Measurements from ENCODE around the gene IFT81.
"Not testable (repeated sequence)": the region's sequence is repeated elsewhere in the genome, so short reads cannot be mapped to it uniquely, and the experiment has no call there.

The IFT81 gene

DNA sequence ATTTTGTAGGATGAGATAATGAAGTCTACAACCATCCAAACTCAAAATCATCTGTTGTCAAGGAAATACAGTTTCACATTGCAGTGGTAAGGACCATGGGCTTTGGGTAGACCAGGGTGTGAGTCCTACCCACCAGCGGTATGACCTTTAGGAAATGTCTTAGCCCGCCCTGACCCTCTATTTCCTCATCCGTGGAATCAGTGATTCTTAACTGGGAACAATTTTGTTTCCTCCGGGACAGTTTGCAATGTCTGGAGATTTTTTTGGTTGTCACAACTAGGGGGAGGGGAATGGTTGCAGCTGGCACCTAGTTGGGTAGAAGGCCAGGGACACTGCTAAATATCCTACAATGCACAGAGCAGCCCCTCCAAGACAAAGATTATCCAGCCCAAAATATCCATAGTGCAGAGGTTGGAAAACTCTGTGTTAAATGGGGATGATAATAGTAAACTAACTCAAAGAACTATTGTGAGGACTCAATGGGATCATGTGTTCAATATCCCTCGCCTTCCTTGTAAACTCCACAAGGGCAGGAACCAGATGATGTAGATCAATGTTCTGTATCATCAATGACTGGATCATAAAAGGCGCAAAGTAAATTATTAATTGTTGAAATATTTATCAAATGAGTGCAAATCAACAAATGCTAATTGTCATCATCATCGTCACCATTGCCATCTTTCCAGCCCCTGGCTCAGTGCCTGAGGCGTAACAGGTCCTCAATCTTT, 15.7 kb upstream of the IFT81 start:
- no peak for DNase-seq

DNA sequence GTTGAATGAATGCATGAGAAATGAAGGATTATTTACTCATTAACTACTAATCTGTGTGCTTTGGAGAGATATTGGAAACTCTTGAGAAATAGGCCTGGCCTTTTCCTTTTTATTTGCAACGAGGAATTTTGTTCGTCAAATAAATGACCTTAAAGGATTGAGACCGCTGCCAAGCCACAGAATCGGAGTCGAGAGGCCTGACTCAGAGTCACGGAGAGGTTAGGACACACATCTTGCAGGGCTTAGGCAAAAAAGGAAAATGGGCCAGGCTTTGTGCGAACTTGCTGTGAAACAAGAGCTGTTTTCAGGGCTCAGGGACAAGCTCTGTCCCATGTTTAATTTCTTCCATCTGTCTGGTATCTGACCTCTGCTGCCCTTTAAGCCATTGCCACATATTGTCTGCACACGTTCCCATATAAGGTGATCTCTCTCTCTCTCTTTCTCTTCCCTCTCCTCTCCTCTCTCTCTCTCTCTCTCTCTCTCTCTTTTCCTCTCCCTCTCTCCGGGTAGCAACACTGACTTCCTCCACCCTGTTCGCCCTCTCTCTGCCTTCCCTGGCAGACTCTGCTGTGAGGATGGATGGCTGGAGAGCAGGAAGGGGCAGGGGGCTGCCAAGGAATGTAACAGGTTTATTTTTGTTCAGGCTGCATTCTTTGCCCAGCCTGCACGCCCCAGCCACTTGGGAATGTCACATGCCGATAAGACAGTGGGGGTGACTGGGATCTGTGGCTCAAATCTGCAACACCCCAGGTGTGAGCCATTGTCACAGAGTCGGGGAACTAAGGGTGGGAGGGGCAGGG, 14.9 kb upstream of the IFT81 start:
- DNase-seq: no peak

DNA sequence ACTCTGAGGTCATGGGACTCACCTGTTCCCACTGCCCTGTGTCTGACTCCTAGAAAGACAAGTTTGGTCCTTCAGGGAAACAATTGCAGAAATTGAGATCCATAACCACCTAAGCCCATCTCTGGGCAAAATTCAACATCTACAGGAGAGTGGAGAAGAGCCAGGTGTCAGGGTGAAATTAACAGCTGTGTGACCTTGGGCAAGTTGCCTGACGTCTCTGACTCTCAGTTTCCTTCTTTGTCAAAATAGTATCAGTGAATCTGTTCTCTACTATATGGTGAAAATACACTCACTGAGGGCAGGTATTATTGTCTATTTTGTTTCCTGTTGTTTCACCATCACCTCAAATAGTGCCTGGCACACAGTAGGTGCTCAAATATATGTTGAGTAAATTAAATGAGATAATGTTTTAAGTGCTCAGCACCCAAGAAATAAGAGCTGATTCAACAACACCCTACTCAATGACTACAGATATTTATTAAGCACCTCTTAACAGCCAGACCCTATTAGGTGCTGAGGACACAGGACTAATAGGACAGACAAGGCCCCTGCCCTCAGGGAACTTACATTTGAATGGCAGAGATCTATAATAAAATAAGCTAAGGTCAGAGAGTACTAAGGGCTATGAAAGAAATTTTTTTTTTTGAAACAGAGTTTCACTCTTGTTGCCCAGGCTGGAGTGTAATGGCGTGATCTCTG, 14.2 kb upstream of the IFT81 start:
- DNase-seq: no peak

DNA sequence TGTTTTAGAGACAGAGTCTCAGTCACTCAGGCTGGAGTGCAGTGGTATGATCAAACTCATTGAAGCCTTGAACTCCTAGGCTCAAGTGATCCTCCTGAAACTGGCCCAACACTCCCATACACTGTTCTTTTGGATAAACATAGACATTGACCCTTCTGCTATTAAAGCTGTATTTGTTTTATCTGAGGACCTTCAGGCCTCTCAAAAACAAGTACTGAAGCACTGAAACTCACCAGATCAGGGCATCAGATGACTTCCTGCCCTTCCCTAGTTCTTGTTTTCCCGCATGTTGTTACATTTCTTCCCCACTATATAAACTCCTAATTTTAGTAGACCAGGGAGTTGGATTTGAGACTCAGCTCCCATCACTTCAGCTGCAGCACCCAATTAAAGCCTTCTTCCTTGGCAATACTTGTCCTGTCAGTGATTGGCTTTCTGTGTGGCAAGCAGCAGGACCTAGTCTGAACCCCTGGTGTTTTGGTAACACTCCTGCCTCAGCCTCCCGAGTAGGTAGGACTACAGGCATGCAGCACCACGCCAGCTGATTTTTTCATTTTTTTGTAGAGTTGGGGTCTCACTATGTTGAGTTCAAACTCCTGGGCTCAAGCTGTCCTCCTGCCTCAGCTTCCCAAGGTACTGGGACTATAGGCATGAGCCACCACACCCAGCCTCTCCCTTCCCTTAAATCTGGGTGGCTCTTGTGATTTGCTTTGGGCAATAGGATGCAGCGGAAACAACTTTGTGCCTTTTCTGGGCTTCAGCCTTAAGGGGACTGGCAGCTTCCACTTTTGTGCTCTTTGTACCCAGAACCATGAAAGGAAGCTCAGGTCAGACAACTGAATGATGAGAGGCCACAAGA, 12.5 kb upstream of the IFT81 start:
- DNase-seq: no peak

DNA sequence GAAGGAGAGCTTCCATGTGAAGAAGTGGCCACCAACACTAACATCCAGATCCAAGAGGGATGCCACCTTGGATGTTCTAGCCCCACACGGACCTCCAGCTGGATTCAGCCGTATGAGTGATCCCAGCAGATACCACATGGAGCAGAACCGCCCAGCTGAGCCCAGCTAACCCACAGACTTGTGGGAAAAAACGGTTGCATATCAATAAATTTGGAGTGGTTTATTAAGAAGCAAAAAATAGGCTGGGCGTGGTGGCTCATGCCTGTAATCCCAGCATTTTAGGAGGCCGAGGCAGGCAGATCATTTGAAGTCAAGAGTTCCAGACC, 11.9 kb upstream of the IFT81 start:
- DNase-seq: no peak

DNA sequence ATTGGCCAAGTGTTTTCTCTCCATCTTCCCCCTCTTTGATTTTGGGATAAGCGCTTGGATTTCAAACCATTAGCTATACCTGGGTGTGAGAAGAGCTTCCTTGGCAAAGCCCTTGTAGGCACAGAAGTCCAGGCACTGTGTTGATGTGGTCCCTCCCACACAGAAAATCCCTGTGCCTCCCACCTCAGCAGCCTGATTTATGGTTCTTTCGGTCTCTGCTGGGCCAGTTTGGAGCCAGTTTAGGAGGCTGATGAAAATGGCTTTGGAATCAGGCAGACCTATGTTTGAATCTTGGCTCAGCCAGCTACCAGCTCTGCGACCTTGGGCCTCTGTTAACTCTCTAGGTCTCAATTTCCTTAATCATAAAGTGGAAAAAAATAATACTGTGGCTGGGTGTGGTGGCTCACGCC, 9.6 kb upstream of the IFT81 start:
- no peak for DNase-seq

DNA sequence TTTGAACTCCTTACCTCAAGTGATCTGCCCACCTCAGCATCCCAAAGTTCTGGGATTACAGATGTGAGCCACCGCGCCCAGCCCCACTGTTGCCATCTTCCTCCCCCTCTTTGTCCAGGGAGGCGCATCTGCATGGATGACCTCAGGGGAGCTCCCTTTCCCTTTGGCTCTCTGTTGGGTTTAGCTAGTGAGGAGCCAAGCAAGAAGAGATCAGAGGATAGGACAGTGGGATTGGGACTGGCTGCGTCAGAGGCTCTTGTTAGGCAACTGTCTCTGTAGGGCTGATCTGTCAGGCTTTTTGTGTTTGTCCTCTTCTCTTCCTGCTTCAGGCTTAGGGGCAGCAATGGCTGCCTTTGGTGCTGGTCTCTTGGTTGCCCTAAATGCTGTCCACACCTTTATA, 8.5 kb upstream of the IFT81 start:
- no peak for DNase-seq

DNA sequence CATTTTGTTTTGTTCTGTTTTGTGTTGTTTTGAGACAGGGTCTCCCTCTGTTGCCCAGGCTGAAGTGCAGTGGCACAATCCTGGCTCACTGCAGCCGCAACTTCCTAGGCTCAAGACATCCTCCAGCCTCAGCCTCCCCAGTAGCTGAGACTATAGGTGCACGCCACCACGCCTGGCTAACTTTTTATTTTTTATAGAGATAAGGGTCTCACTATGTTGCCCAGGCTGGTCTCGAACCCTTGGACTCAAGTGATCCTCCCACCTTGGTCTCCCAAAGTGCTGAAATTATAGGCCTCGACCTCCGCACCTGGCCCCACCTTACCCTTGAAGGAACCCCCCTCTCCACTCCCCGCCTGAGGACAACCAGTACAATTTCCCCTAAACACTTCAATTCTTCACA, 7.5 kb upstream of the IFT81 start:
- DNase-seq: no peak

DNA sequence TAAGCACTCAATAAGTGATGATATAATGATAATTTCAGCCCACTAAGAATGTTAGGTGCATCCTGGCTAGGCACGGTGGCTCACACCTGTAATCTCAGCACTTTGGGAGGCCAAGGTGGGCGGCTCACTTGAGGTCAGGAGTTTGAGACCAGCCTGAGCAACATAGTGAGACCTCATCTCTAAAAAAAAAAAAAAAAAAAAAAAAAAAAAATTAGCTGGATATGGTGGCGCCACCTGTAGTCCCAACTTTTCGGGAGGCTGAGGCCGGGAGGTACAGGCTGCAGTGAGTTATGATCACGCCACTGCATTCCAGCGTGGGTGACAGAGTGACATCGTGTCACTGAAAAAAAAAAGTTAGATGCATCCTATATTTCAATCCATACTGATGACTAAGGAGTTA, 6.9 kb upstream of the IFT81 start:
- not testable (repeated sequence) for DNase-seq

DNA sequence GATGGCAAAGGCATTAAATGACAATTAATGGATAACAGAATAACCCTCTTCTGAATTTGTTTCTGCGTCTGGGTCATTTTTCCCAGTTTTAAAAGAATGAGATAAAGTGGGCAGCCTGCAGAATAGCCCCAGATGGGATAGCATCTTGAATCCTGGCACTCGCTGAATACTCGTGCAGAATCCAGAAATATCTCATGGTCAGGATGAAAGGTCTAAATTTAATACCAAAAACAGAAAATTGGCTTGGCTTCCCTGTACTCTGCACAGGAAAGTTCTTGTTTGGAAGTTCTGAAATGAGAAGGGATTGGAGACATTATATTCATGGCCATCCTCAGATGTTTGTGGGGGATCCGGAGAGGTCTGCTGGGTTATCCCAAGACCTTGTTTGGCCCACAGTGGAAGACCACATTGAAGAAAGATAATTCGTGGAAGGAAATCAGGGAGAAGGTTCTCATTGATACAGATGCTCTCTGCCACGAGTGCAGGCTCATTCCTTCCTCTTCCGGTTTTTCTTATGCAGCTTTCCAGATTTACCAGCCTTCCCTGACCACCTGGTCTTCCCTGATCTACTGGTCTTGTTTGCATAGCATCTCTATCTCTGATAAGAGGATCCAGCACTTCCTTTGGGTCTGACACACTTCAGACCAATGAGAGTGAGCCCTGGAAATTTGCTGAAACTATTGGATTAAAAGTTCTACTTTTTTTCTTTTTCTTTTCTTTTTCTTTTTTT, 6.0 kb upstream of the IFT81 start:
- DNase-seq: no peak

DNA sequence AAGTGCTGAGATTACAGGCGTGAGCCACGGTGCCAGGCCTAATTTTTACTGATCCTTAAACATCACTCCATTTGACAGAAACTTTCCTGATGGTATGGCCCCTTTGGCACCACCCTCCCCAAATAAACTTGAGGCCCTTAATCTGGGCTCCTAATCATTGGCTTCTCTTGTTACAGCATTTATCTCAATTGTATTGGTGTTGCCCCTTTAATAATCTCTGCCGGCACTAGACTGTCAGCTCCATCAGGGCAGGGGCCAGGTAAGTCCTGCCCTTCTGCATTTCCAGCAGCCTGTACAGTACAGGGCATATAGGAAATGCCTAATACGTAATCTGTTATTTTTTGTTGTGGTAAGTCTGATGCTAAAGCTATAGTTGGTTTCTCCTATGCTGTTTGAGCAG, 1.2 kb upstream of the IFT81 start:
- DNase-seq: no peak

DNA sequence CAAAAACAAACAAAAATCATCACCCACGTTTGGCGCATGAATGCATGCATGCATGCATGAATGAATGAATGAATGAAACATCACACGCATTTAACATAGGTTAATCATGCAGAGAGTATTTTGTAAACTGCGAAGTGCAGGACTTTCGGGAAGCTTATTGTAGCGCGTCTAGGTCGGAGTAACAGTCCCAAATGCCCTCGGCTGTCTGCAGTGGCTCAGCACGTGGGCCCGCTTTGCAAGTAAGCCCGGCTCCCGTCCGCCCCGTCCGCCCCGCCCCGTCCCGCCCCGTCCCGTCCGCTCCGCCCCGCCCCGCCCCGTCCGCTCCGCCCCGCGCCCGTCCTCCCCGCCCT, 263 bp upstream of the IFT81 start:
- no peak for DNase-seq

DNA sequence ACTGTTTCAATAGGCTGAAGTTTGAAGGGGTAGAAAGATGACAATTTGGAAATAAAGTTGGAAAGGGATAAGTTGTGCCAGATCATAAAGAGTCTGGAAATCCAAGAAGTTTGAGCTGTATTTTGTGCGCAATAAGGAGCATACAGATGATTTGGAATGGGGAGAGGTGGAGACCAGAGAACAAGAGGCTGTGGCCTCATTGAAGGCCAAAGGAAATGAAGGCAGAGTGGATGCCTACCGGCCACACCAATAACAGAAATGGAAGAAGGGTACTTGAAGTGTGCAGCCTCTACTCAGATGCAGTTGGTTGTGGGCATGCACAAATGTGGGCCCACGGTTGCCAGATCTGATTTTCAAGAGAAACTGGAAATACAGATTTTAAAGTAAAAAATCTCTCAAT, 2.4 kb downstream of the IFT81 start:
- no peak for DNase-seq

DNA sequence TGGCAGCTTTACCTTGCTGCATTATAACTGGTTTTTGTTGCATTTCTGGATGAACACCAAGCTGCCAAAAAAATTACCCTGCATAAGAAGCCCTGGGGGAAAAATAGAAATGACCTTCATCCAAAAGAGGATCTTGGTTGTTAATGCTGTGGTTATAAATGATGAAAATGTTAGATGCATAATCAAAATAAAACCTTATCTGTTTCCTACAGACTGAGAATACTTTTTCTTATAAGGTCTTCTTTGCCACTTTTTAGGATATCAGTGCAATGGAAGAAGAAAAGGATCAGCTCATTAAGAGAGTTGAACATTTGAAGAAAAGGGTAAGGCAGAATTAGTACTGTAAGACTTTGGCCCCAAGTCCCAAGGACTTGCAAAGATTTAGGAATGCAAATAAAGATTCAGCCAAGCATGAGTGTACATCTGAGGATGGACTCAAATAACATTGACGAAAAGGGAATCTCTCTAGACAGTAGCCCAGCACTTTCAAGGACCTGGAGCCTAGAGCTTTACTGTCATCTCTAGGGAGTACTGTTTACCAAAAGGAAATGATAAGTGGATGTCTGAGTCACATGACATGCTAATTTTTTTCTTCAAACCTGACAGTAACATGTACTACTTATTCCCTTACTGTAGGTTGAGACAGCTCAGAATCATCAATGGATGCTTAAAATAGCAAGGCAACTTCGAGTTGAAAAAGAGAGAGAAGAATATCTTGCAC, 10.7 kb downstream of the IFT81 start:
- DNase-seq: no peak

DNA sequence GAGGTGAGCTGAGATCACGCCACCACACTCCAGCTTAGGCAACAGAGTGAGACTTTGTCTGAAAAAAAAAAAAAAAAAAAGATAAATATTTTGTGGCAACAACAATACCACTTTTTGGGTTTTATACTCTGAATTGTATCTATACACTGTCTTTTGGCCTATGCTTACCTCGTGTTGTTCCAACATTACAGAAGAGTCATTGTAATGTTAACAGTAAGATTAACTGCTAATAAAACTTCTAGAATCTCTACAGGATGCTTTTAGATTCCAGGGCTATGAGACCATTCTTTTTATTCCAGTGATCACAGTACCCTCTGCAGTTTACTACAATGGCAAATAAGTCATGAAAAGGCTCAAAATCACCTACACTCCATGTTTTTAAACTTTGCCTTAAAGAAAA, 11.6 kb downstream of the IFT81 start:
- DNase-seq: no peak

DNA sequence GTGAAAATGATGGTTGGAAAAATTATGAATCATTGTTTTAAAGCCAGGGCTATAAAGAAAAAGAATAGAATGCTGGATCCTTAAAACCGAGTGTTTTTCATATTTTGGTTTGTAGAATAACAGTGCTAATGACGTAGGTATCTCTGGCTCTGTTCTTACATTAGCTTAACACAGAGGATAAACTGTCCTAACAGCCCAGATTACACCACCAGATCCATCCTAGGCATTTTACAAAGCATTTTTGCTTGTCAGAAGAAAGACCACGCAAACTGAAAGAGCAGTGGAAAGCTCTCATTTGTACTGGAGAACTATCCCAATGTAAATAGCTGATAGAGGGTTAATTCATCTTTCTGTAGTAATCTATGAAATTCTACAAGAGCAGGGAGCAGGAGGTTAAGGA, 13.6 kb downstream of the IFT81 start:
- DNase-seq: no peak

DNA sequence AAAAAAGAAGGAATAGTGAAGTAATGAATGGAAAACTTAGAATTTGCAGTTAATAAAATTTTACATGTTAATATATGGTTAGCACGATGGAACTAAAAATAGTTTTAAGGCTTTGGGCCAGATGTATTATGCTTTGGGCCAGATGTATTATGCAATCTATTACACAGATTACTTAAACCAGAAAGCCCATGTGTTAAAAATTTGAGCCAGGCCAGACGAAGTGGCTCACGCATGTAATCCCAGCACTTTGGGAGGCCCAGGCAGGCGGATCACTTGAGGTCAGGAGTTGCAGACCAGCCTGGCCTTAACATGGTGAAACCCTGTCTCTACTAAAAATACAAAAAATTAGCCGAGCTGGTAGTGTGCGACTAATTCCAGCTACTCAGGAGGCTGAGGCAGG, 17.2 kb downstream of the IFT81 start:
- no peak for DNase-seq

DNA sequence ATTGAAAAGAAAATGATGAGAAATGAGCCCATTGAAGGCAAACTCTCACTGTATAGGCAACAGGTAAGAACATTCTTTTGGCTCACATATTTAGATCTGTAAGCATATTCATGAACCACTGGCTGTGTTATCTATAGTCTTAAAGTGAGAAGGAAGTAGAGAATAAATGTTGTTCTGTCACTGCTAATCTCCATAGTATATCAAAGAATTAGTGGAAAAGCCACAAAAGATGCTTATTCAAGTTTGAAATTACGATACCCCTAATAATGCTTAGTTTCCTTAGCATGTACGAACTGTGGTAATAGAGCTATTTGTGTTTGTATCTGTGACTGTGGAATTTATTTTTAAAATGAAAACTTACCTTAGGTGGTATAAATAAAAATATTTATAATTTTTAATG, 22.8 kb downstream of the IFT81 start:
- no peak for DNase-seq

DNA sequence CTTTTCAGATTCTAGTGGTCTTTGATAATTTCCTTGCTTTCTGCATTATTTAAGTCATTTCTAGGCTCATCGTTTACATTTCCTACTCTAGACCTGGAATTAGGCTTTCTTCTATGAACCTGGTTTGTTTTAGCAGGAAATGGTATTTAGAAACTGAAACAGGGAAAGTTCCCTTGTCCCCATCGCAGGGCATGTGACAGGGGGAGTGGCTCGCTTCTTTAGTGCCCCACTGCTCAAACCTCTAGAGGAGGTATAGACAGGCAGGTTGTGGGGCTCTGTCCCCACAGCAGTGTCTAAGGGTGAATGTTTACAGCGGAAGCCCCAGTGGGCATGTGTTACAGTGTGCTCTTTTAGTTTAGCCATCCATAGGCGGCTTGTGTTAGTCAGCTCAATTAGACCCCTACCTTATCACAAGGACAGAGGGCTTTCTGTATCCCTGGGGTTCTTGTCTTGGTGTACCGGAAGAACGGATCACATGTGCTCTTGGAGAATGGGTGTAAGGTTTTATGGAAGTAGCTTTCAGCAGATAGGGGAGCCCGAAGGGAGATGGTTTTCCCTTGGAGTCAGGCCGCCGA, 25.0 kb downstream of the IFT81 start:
- DNase-seq: no peak

DNA sequence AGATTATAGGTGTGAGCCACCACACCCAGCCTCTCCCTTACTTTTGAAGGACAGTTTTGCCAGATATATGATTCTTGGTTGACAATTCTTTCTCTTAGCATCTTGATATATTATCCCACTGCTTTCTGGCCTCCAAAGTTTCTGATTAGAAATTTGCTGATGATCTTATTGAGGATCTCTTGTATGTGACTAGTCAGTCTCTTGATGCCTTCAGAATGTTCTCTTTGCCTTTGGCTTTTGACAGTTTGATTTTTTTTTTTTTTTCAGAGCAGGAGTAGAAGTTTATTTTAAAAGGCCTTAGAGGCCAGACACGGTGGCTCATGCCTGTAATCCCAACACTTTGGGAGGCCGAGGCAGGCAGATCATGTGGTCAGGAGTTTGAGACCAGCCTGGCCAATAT, 32.6 kb downstream of the IFT81 start:
- DNase-seq: no peak

DNA sequence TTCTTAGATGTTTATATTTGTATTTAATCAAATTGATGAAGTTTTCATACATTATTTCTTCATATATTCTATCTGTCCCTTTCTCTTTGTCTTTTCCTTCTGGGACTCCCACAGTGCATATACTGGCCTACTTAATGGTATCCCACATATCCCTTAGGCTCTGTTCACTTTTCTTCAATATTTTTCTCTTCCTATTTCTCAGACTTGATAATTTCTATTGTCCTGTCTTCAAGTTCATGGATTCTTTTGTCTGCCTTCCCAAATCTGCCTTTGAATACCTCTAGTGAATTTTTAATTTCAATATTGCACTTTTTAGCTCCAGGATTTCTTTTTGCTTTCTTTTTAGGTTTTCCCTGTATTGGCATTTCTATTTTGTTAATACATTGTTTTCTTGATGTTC, 33.4 kb downstream of the IFT81 start:
- no peak for DNase-seq

Measured in activated T-cell treated with anti-CD3 and anti-CD28 coated beads, Interleukin-2, amount 50 U/mL, for 48 hours (primary cell).